Natural killer cell (primary cell): ENCODE data around the gene SOCS4. TPM values are rescaled to one million over a fixed set of nuclear protein-coding genes. Genes with fewer than 3 reads are reported as not detected.
"Not testable (repeated sequence)": the region's sequence is repeated elsewhere in the genome, so short reads cannot be mapped to it uniquely, and the experiment has no call there.

ENCODE experiments used
- ATAC-seq, 3 donors: fragments of 150-1000 bp in 2 of 3; fragments of 200-7000 bp in 1 of 3; cut with Tn5 transposase; 1 replicate in 1 of 3; 2 replicates in 2 of 3; pipeline ENCODE4 v1.10.0; 2021; ENCODE audit warnings: mild to moderate bottlenecking in 2 of 3, moderate library complexity in 2 of 3
- DNase-seq, 2 donors: peaks; one replicate each; pipeline versions ENCODE4 v3.0.0 to v3.0.0-alpha.2; 2013 to 2021; ENCODE audit warnings: mixed read lengths in 1 of 2
- H3K27ac ChIP-seq: one replicate; pipeline ENCODE4 v1.5.1; 2013; ENCODE audit warnings: mild to moderate bottlenecking, low read length
- H3K27me3 ChIP-seq: one replicate; pipeline ENCODE4 v1.6.1; 2013; ENCODE audit warnings: low read length; ENCODE audit not compliant: control insufficient read depth, insufficient read depth
- H3K36me3 ChIP-seq: one replicate; pipeline ENCODE4 v1.6.1; 2013; ENCODE audit warnings: low read length; ENCODE audit not compliant: control insufficient read depth, insufficient read depth
- H3K4me1 ChIP-seq: one replicate; pipeline ENCODE4 v1.6.1; 2013; ENCODE audit warnings: low read length; ENCODE audit not compliant: control insufficient read depth, insufficient read depth
- H3K4me3 ChIP-seq: one replicate; pipeline ENCODE4 v1.5.1; 2013; ENCODE audit warnings: low read length
- H3K9me3 ChIP-seq: one replicate; pipeline ENCODE4 v1.6.1; 2013; ENCODE audit warnings: low read length; ENCODE audit not compliant: control insufficient read depth, insufficient read depth
- H3K27ac Mint-ChIP-seq, 2 donors: one replicate each; pipeline ENCODE4 v1.8.0; 2022; ENCODE audit warnings: mild to moderate bottlenecking in 2 of 2, mixed read lengths in 2 of 2, moderate library complexity in 1 of 2
- H3K27me3 Mint-ChIP-seq, 2 donors: one replicate each; pipeline ENCODE4 v1.8.0; 2022; ENCODE audit warnings: low read depth in 2 of 2, mixed read lengths in 2 of 2
- H3K36me3 Mint-ChIP-seq: one replicate; pipeline ENCODE4 v1.8.0; 2022; ENCODE audit warnings: mixed read lengths
- H3K4me1 Mint-ChIP-seq, 2 donors: one replicate each; pipeline ENCODE4 v1.8.0; 2022; ENCODE audit warnings: mixed read lengths in 2 of 2
- H3K4me3 Mint-ChIP-seq: one replicate; pipeline ENCODE4 v1.8.0; 2022; ENCODE audit warnings: mild to moderate bottlenecking, moderate library complexity, mixed read lengths
- H3K9me3 Mint-ChIP-seq, 2 donors: one replicate each; pipeline ENCODE4 v1.8.0; 2022; ENCODE audit warnings: mixed read lengths in 2 of 2
- WGBS: methylation state at CpG from one replicate; pipeline ENCODE4 v1.1.7; 2013; ENCODE audit warnings: missing lambda C conversion rate; ENCODE audit not compliant: insufficient coverage; 5-methylcytosine and 5-hydroxymethylcytosine counted together
- intact Hi-C: fragments of 100-400 bp; cut with micrococcal nuclease; formaldehyde crosslinking; loops from one replicate; pipeline ENCODE4 v1.14.2; 2022
- total RNA-seq, 4 donors: library from RNA; stranded (reverse); fragments of 120-200 nt in 1 of 4; gene quantifications; one replicate each; pipeline versions ENCODE4 v1.2.3 to v1.2.4, GENCODE V29; 2013 to 2022
- TF ChIP-seq, protein P1 (sequence below): fragments of 200-600 bp; IDR thresholded peaks from one replicate; pipeline ENCODE4 v1.8.0; 2022; ENCODE audit warnings: antibody characterized with exemption

Gene SOCS4
- total RNA-seq, 3 donors from 2014 or later (not counting 1 experiment from before 2014, with no cell fraction given), result 17.6 to 21.9 (median 21.9) TPM

DNA sequence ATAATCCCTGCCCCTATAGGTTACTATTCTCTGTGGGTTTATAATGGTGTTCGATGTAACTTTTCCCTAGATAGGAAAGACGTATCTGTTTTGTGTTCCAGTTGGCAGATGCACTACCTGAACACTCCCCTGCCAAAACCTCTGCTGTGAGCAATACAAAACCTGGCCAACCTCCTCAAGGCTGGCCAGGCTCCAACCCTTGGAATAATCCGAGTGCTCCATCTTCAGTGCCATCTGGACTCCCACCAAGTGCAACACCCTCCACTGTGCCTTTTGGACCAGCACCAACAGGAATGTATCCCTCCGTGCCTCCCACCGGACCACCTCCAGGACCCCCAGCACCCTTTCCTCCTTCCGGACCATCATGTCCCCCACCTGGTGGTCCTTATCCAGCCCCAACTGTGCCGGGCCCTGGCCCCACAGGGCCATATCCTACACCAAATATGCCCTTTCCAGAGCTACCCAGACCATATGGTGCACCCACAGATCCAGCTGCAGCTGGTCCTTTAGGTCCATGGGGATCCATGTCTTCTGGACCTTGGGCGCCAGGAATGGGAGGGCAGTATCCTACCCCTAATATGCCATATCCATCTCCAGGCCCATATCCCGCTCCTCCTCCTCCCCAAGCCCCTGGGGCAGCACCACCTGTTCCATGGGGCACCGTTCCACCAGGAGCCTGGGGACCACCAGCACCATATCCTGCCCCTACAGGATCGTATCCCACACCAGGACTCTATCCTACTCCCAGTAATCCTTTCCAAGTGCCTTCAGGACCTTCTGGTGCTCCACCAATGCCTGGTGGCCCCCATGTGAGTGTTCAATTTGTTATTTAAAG, 35.7 kb downstream of the SOCS4 start:
- peaks cover 13% of the 10 kb centered on the region for H3K36me3 Mint-ChIP-seq
- TF ChIP-seq, protein P1, sequence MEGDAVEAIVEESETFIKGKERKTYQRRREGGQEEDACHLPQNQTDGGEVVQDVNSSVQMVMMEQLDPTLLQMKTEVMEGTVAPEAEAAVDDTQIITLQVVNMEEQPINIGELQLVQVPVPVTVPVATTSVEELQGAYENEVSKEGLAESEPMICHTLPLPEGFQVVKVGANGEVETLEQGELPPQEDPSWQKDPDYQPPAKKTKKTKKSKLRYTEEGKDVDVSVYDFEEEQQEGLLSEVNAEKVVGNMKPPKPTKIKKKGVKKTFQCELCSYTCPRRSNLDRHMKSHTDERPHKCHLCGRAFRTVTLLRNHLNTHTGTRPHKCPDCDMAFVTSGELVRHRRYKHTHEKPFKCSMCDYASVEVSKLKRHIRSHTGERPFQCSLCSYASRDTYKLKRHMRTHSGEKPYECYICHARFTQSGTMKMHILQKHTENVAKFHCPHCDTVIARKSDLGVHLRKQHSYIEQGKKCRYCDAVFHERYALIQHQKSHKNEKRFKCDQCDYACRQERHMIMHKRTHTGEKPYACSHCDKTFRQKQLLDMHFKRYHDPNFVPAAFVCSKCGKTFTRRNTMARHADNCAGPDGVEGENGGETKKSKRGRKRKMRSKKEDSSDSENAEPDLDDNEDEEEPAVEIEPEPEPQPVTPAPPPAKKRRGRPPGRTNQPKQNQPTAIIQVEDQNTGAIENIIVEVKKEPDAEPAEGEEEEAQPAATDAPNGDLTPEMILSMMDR, result no peak
- ATAC-seq (peak in 1 of 3 donors; percentile 10), DNase-seq (no peak)
- H3K4me1 ChIP-seq, result no peaks in the 10 kb centered on the region
- no peaks in the 10 kb centered on the region for H3K9me3 ChIP-seq
- H3K27me3 ChIP-seq, result no peaks in the 10 kb centered on the region
- no peaks in the 10 kb centered on the region for H3K27me3 Mint-ChIP-seq
- intact Hi-C loops, result no loop called here
- H3K27ac ChIP-seq, result no peak overlapping the region
- no peaks in the 10 kb centered on the region for H3K9me3 Mint-ChIP-seq
- WGBS, result 97% methylated on average over 11 of the region's 11 CpGs
- H3K27ac Mint-ChIP-seq, result peak overlapping the region; percentile 51 to 71
- H3K4me3 ChIP-seq, result no peak overlapping the region
- peaks cover 49% of the 10 kb centered on the region for H3K36me3 ChIP-seq
- H3K4me1 Mint-ChIP-seq, result peaks cover 33 to 43% of the 10 kb centered on the region in 2 donors
- H3K4me3 Mint-ChIP-seq, result no peak overlapping the region

DNA sequence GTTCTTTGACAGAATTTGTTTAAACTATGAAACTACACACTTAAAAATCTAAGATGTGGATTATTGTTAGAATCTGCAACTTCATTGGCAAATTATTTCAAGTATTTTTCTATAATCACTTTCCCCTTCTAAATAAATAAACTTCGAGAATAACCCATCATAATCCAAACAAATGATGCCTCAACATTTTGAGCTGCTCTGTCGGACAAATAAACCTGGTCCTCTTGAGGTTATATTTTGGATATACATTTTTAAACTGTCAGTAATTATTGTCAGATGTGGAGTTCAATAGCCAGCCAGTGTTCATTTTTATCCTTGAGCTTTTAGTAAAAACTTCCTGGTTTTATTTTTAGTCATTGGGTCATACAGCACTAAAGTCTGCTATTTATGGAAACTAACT, 37.9 kb downstream of the SOCS4 start:
- H3K9me3 Mint-ChIP-seq, H3K4me3 ChIP-seq, H3K27ac ChIP-seq, H3K4me1 ChIP-seq, H3K9me3 ChIP-seq, DNase-seq, intact Hi-C loops, H3K27me3 Mint-ChIP-seq, H3K27me3 ChIP-seq, ATAC-seq, H3K4me3 Mint-ChIP-seq: not testable (repeated sequence)
- H3K36me3 ChIP-seq, result peaks cover 47% of the 10 kb centered on the region
- Mint-ChIP-seq H3K36me3 (peaks cover 13% of the 10 kb centered on the region), H3K4me1 (peaks cover 18 to 29% of the 10 kb centered on the region in 2 donors), H3K27ac (peak overlapping the region in 1 of 2 donors; percentile 67)
- 100% methylated on average over 1 of the region's 2 CpGs for WGBS

DNA sequence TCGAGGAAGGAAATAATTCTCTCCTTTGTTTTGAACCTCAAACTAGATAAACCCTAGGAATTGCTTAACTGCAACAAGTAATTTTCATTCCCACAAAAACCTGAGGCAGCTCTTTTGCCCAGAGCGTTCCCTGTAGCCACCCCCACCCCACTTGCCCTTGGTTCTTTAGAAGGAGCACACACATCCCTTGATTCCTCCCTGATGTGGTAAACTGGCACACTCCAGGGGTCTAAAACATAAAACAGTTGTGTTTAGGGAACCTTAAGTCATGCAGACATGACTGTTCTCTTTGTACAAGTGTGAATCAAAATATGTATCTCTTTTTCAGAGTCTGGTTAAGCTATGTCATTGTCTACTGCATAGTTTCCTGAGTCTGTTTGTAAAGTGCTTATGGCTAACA, 38.4 kb downstream of the SOCS4 start:
- peaks cover 18 to 25% of the 10 kb centered on the region in 2 donors for H3K4me1 Mint-ChIP-seq
- no peaks in the 10 kb centered on the region for H3K27me3 Mint-ChIP-seq
- peak overlapping the region; percentile 56 to 67 for H3K27ac Mint-ChIP-seq
- 97% methylated on average over 2 of the region's 2 CpGs for WGBS
- intact Hi-C loops, result no loop called here
- ATAC-seq (no peak), DNase-seq (no peak)
- no peaks in the 10 kb centered on the region for H3K9me3 Mint-ChIP-seq
- H3K4me3 ChIP-seq, result no peak overlapping the region
- H3K27ac ChIP-seq, result no peak overlapping the region
- H3K27me3 ChIP-seq, result no peaks in the 10 kb centered on the region
- H3K4me1 ChIP-seq, result no peaks in the 10 kb centered on the region
- H3K36me3 Mint-ChIP-seq, result peaks cover 13% of the 10 kb centered on the region
- no peak overlapping the region for H3K4me3 Mint-ChIP-seq
- no peaks in the 10 kb centered on the region for H3K9me3 ChIP-seq
- TF ChIP-seq, protein P1, result no peak
- peaks cover 49% of the 10 kb centered on the region for H3K36me3 ChIP-seq

DNA sequence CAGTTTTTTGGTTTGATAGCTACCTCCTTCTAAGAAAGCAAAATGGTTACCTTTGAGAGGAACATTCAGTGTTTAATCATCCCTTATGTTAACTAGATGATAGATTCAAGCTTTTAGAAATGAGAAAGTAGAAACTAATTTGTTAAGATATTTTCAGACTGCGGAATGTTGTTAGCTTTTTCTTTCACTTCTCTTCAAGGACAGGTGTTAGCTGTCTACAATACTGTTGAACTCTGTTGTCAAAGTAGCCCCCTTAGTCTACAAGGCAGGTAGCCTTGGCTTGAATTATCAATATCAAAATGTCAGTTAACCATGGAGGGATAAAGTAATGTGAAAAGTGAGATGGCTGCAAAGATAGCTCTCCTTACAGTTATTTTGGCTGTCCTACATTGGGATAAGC, 39.2 kb downstream of the SOCS4 start:
- no peaks in the 10 kb centered on the region for H3K9me3 Mint-ChIP-seq
- H3K9me3 ChIP-seq, result no peaks in the 10 kb centered on the region
- no peaks in the 10 kb centered on the region for H3K27me3 ChIP-seq
- H3K27ac ChIP-seq, result no peak overlapping the region
- peaks cover 47% of the 10 kb centered on the region for H3K36me3 ChIP-seq
- intact Hi-C loops, result no loop called here
- no peak for DNase-seq
- peak overlapping the region; percentile 33 to 56 for H3K27ac Mint-ChIP-seq
- no peaks in the 10 kb centered on the region for H3K4me1 ChIP-seq
- peaks cover 13% of the 10 kb centered on the region for H3K36me3 Mint-ChIP-seq
- 100% methylated on average over 1 of the region's 1 CpG for WGBS
- no peak overlapping the region for H3K4me3 ChIP-seq
- H3K27me3 Mint-ChIP-seq, result no peaks in the 10 kb centered on the region
- H3K4me3 Mint-ChIP-seq, result no peak overlapping the region
- TF ChIP-seq, protein P1, result no peak
- no peak for ATAC-seq
- peaks cover 14 to 17% of the 10 kb centered on the region in 2 donors for H3K4me1 Mint-ChIP-seq
